ENCODE measurements around the gene RNFT2. TPM values are rescaled to one million over a fixed set of nuclear protein-coding genes. Genes with fewer than 3 reads are reported as not detected.
A peak's percentile ranks its signal among the peaks of the same experiment; 100 is the strongest.

The RNFT2 gene
- polyA plus RNA-seq, 1 donor from 2014 or later, result 20.6 TPM

DNA sequence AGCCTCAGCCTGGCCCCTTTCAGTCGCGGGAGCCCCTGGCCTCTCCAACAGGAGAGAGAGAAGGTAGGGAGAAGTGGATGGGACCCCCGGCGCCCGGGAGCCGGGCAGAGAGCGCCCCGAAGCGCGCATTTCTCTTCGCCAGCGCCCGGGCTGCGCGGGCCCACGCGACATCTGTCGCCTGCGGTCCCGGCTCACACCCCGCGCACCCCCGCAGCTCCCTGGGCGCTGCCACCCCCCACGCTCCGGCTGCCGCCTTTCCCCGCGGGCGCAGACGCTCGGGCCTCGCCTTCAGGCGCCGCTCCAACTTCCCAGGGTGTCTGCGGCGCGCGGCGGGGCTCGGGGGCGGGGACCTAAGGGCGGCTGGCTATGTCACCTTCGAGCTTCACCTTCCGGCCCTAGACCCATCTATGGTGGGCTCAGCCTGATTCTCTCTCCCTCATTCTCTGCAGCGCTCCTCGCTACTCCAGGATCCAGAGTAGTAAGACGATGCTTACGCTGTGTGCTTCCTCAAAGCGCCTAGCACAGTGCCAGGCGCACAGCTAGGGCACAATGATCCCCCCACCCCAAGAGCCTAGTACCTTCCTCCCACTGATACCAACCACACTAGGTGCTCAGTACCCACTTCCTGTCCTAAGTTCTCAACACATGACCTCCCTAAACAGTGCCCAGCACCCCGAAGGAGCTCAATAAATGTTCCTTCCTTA lies 141.5 kb downstream of the RNFT2 start:
- peaks cover 1% of the 10 kb centered on the region for H3K9me3 ChIP-seq (ENCODE audit: low read length)
- no peak overlapping the region for H3K4me2 ChIP-seq (ENCODE audit: low read length)
- peak overlapping the region; percentile 69 for H3K4me3 ChIP-seq (ENCODE audit: low read length)
- H3K27ac ChIP-seq (ENCODE audit: low read length), result no peak overlapping the region
- H2AFZ ChIP-seq (ENCODE audit: low read depth, low read length), result no peak overlapping the region
- H3K36me3 ChIP-seq (ENCODE audit: insufficient read depth, low read length), result no peaks in the 10 kb centered on the region
- H4K20me1 ChIP-seq (ENCODE audit: insufficient read depth), result no peaks in the 10 kb centered on the region
- peaks cover 79% of the 10 kb centered on the region for H3K27me3 ChIP-seq (ENCODE audit: insufficient read depth, low read depth, low read length)
- peak overlapping the region; percentile 18 for H3K9ac ChIP-seq (ENCODE audit: low read length)
- no peaks in the 10 kb centered on the region for H3K9me2 ChIP-seq (ENCODE audit: insufficient read depth, low read length)
- no peaks in the 10 kb centered on the region for H3F3A ChIP-seq (ENCODE audit: insufficient read depth, low read length, poor library complexity, severe bottlenecking)
- TF ChIP-seq TAF1 (IDR thresholded peaks at IDR 0.05; ENCODE audit: low read depth) (no peak), SMC3 (conservative IDR thresholded peaks at IDR 0.05; ENCODE audit: poor library complexity) (no peak), POLR2AphosphoS5 (IDR thresholded peaks at IDR 0.05) (no peak), EZH2 (IDR thresholded peaks at IDR 0.05; ENCODE audit: borderline replicate concordance, insufficient read depth, low read length, poor library complexity, severe bottlenecking) (no peak), MXI1 (conservative IDR thresholded peaks at IDR 0.05; ENCODE audit: poor library complexity, severe bottlenecking) (no peak), EP300 (conservative IDR thresholded peaks at IDR 0.05; ENCODE audit: poor library complexity, severe bottlenecking) (no peak), RAD21 (conservative IDR thresholded peaks at IDR 0.05) (no peak)
- TF ChIP-seq, protein P1, sequence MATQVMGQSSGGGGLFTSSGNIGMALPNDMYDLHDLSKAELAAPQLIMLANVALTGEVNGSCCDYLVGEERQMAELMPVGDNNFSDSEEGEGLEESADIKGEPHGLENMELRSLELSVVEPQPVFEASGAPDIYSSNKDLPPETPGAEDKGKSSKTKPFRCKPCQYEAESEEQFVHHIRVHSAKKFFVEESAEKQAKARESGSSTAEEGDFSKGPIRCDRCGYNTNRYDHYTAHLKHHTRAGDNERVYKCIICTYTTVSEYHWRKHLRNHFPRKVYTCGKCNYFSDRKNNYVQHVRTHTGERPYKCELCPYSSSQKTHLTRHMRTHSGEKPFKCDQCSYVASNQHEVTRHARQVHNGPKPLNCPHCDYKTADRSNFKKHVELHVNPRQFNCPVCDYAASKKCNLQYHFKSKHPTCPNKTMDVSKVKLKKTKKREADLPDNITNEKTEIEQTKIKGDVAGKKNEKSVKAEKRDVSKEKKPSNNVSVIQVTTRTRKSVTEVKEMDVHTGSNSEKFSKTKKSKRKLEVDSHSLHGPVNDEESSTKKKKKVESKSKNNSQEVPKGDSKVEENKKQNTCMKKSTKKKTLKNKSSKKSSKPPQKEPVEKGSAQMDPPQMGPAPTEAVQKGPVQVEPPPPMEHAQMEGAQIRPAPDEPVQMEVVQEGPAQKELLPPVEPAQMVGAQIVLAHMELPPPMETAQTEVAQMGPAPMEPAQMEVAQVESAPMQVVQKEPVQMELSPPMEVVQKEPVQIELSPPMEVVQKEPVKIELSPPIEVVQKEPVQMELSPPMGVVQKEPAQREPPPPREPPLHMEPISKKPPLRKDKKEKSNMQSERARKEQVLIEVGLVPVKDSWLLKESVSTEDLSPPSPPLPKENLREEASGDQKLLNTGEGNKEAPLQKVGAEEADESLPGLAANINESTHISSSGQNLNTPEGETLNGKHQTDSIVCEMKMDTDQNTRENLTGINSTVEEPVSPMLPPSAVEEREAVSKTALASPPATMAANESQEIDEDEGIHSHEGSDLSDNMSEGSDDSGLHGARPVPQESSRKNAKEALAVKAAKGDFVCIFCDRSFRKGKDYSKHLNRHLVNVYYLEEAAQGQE (IDR thresholded peaks at IDR 0.05; ENCODE audit: borderline replicate concordance), result no peak
- TF ChIP-seq, protein P2, sequence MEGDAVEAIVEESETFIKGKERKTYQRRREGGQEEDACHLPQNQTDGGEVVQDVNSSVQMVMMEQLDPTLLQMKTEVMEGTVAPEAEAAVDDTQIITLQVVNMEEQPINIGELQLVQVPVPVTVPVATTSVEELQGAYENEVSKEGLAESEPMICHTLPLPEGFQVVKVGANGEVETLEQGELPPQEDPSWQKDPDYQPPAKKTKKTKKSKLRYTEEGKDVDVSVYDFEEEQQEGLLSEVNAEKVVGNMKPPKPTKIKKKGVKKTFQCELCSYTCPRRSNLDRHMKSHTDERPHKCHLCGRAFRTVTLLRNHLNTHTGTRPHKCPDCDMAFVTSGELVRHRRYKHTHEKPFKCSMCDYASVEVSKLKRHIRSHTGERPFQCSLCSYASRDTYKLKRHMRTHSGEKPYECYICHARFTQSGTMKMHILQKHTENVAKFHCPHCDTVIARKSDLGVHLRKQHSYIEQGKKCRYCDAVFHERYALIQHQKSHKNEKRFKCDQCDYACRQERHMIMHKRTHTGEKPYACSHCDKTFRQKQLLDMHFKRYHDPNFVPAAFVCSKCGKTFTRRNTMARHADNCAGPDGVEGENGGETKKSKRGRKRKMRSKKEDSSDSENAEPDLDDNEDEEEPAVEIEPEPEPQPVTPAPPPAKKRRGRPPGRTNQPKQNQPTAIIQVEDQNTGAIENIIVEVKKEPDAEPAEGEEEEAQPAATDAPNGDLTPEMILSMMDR (IDR thresholded peaks at IDR 0.05; ENCODE audit: poor library complexity, severe bottlenecking), result no peak
- H3K79me2 ChIP-seq (replicated peaks; ENCODE audit: insufficient read depth, low read length), result no peaks in the 10 kb centered on the region

DNA sequence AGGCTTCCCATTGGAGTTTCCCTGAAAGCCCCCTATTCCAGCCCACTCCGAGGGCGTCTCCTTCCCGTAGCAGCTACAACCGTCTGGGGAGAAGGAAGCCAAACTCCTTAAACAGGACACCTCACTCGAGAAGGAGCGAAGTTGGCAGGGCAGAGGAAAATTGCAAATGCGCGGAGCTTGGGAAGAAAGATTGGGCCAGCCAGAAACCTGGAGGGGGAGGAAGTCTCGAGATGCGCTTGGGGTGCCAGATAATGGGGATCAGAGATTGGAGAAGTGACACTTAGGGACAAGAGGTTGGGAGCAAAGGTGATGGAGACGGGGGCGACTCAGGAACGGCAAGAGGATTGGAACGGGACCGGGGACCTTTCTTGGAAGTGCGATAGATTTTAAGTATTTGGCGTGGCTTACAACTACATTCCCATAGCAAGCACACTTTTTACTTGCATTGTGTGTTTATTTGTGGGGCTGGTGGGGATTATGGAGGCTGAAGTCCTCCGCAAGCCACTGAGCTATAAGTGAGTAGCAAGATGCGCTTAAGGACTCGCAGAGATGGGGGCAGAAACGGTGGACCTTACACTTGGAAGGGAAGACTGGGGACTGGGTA lies 142.2 kb downstream of the RNFT2 start:
- Histone ChIP-seq H3K27me3 (ENCODE audit: insufficient read depth, low read depth, low read length) (peaks cover 81% of the 10 kb centered on the region), H3K4me3 (ENCODE audit: low read length) (peak overlapping the region; percentile 69), H3K27ac (ENCODE audit: low read length) (no peak overlapping the region), H2AFZ (ENCODE audit: low read depth, low read length) (no peak overlapping the region), H3K9me2 (ENCODE audit: insufficient read depth, low read length) (no peaks in the 10 kb centered on the region), H3K9ac (ENCODE audit: low read length) (peak overlapping the region; percentile 45), H4K20me1 (ENCODE audit: insufficient read depth) (no peaks in the 10 kb centered on the region), H3K36me3 (ENCODE audit: insufficient read depth, low read length) (no peaks in the 10 kb centered on the region), H3K9me3 (ENCODE audit: low read length) (no peaks in the 10 kb centered on the region), H3F3A (ENCODE audit: insufficient read depth, low read length, poor library complexity, severe bottlenecking) (no peaks in the 10 kb centered on the region), H3K4me2 (ENCODE audit: low read length) (peak overlapping the region; percentile 19), H3K79me2 (replicated peaks; ENCODE audit: insufficient read depth, low read length) (no peaks in the 10 kb centered on the region)
- TF ChIP-seq TAF1 (IDR thresholded peaks at IDR 0.05; ENCODE audit: low read depth), result no peak
- TF ChIP-seq SMC3 (conservative IDR thresholded peaks at IDR 0.05; ENCODE audit: poor library complexity), result no peak
- TF ChIP-seq RAD21 (conservative IDR thresholded peaks at IDR 0.05), result no peak
- TF ChIP-seq MXI1 (conservative IDR thresholded peaks at IDR 0.05; ENCODE audit: poor library complexity, severe bottlenecking), result no peak
- TF ChIP-seq, protein P2 (IDR thresholded peaks at IDR 0.05; ENCODE audit: poor library complexity, severe bottlenecking), result no peak

Measured in neural cell (in vitro differentiated cells).